ENCODE measurements around the gene PLCH1. TPM values are rescaled to one million over a fixed set of nuclear protein-coding genes. Genes with fewer than 3 reads are reported as not detected.

The PLCH1 gene
- total RNA-seq = 10 to 100 TPM; 12.0 to 12.4 TPM
- polyA plus RNA-seq (2013, experiment 1 of 2) = 24.1 TPM
- polyA plus RNA-seq (2013, experiment 2 of 2) = 23.9 TPM
- long read RNA-seq, experiment 1, full-length matches to known transcripts = 1 of 3 reads
- long read RNA-seq, experiment 1, partial matches to known transcripts = 0 of 3 reads
- long read RNA-seq, experiment 1, other reads (novel, unspliced or antisense) = 2 of 3 reads
- long read RNA-seq, experiment 2, full-length matches to known transcripts = 9 of 31 reads
- long read RNA-seq, experiment 2, partial matches to known transcripts = 4 of 31 reads
- long read RNA-seq, experiment 2, other reads (novel, unspliced or antisense) = 18 of 31 reads
- long read RNA-seq, experiment 3, full-length matches to known transcripts = 1 of 23 reads
- long read RNA-seq, experiment 3, partial matches to known transcripts = 13 of 23 reads
- long read RNA-seq, experiment 3, other reads (novel, unspliced or antisense) = 9 of 23 reads
- long read RNA-seq, experiment 4, partial matches to known transcripts = 2 of 4 reads
- long read RNA-seq, experiment 4, other reads (novel, unspliced or antisense) = 2 of 4 reads

DNA sequence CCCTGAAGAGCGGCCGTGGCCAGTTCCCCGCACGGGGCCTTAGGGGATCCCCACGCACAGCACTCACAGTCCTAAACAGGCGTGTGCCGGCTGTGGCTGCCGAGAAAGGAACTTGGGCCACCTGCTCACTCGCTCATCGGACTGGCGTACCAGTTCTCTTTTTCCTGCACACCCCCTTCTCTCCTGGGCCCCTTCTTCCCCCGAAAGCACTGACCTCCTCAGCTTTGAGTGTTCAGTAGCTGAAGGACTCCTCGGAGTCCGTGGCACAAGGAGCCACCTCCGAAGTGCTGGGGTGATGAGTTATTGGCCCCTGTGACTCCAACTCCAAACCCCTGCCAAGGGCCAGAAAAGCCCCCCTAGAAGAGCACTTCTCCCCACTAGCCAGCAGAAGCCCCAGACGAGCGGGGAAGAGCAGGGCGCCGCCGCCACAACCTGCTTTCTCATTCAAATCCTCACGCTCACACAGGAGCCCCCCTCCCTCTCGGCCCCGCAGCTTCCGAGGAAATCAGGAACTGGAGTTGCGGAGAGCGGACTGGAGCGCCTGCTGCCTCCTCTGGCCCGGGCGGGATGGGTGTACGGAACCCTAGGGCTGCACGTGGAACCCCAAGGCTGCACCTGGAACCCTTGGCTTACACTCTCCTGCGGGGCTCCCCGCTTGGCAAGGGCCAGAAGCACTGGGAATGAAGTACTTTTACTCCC, at the start of gene PLCH1:
Gene PLCH1 (minus strand): TSS at position 446 of the 699 bp plus-strand sequence. CDS start 40,847 bp downstream, outside the sequence.
- no peak for TF ChIP-seq CTCF (conservative IDR thresholded peaks at IDR 0.05)
- Mint-ChIP-seq H3K27me3 (ENCODE audit: insufficient read depth) (peaks cover 12% of the 10 kb centered on the region), H3K4me3 (peak within 1 kb of the TSS; percentile 98), H3K4me1 (peaks cover 47% of the 10 kb centered on the region), H3K36me3 (ENCODE audit: low read depth) (no peaks in the 10 kb centered on the region), H3K27ac (peak within 1 kb of the TSS; percentile 87), H3K9me3 (no peaks in the 10 kb centered on the region)
- peak within 1 kb of the TSS; percentile 80 for H3K9ac ChIP-seq (ENCODE audit: extremely low read depth, low read length, poor library complexity, severe bottlenecking)
- H3K4me3 ChIP-seq (ENCODE audit: low read length) = peak within 1 kb of the TSS; percentile 97
- WGBS, 2 experiments (ENCODE audit: insufficient coverage in 1 of 2, insufficient read length in 1 of 2) = 3 to 5% methylated on average over 9 to 33 of the region's 33 CpGs
- peak within 1 kb of the TSS; percentile 91 for H3K27ac ChIP-seq (ENCODE audit: low read depth, low read length)
- no peaks in the 10 kb centered on the region for H3K36me3 ChIP-seq (ENCODE audit: control insufficient read depth, insufficient read depth, low read length)
- H3K27me3 ChIP-seq (ENCODE audit: control insufficient read depth, insufficient read depth, low read length, poor library complexity, severe bottlenecking) = no peaks in the 10 kb centered on the region
- H3K9me3 ChIP-seq (ENCODE audit: control insufficient read depth, low read length) = no peaks in the 10 kb centered on the region
- peaks cover 19% of the 10 kb centered on the region for H3K4me1 ChIP-seq (ENCODE audit: control insufficient read depth, insufficient read depth, low read length)
- DNase-seq = peak; percentile 97

DNA sequence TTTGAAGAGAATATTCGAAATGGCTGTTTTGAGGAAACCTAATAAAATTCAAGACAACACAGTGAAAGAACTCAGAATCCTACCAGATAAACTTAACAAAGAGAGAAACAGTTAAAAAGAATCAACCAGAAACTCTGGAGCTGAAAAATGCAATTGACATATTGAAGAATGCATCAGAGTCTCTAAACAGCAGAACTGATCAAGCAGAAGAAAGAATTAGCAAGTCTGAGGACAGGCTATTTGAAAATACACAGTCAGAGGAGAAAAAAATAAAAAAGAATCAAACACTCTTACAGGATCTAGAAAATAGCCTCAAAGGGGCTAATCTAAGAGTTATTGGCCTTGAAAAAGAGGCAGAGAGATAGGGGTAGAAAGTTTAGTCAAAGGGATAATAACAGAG, 47.7 kb upstream of the PLCH1 start:
- H3K27ac Mint-ChIP-seq = no peak overlapping the region
- no peak overlapping the region for H3K9ac ChIP-seq (ENCODE audit: extremely low read depth, low read length, poor library complexity, severe bottlenecking)
- H3K9me3 Mint-ChIP-seq = peaks cover 5% of the 10 kb centered on the region
- H3K36me3 Mint-ChIP-seq (ENCODE audit: low read depth) = peaks cover 14% of the 10 kb centered on the region
- no peak overlapping the region for H3K4me3 ChIP-seq (ENCODE audit: low read length)
- peaks cover 8% of the 10 kb centered on the region for H3K4me1 Mint-ChIP-seq
- no peaks in the 10 kb centered on the region for H3K27me3 ChIP-seq (ENCODE audit: control insufficient read depth, insufficient read depth, low read length, poor library complexity, severe bottlenecking)
- DNase-seq = no peak
- no peaks in the 10 kb centered on the region for H3K4me1 ChIP-seq (ENCODE audit: control insufficient read depth, insufficient read depth, low read length)
- WGBS, 2 experiments (ENCODE audit: insufficient coverage in 1 of 2, insufficient read length in 1 of 2) = 100% methylated on average over 1 of the region's 1 CpG; no CpG with 5 or more reads in 1 of the 2 experiments
- TF ChIP-seq CTCF (conservative IDR thresholded peaks at IDR 0.05) = no peak
- H3K27ac ChIP-seq (ENCODE audit: low read depth, low read length) = no peak overlapping the region
- H3K9me3 ChIP-seq (ENCODE audit: control insufficient read depth, low read length) = peaks cover 10% of the 10 kb centered on the region
- no peaks in the 10 kb centered on the region for H3K36me3 ChIP-seq (ENCODE audit: control insufficient read depth, insufficient read depth, low read length)
- H3K27me3 Mint-ChIP-seq (ENCODE audit: insufficient read depth) = no peaks in the 10 kb centered on the region
- H3K4me3 Mint-ChIP-seq = no peak overlapping the region

DNA sequence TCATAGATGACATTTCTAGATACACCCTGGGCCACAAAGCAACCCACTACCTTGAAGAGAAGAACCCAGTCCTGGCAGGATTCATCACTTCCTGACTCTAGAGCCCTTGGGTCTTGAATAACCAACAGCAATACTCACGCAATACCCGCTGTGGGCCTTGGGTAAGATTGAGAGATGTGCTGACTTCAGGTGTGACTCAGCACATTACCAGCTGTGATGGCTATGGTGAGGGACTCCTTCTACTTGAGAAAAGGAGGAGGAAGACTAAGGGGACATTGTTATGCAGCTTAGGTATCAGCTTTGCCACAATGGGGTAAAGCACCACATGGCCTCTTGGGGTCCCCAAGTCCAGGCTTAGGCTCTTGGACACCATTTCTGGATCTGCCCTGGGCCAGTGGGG, 46.3 kb upstream of the PLCH1 start:
- TF ChIP-seq CTCF (conservative IDR thresholded peaks at IDR 0.05) = no peak
- no peaks in the 10 kb centered on the region for H3K27me3 Mint-ChIP-seq (ENCODE audit: insufficient read depth)
- H3K36me3 Mint-ChIP-seq (ENCODE audit: low read depth) = peaks cover 14% of the 10 kb centered on the region
- peaks cover 8% of the 10 kb centered on the region for H3K4me1 Mint-ChIP-seq
- no peak overlapping the region for H3K4me3 Mint-ChIP-seq
- WGBS, 2 experiments (ENCODE audit: insufficient coverage in 1 of 2, insufficient read length in 1 of 2) = 88 to 100% methylated on average over 2 of the region's 2 CpGs
- Histone ChIP-seq H3K27me3 (ENCODE audit: control insufficient read depth, insufficient read depth, low read length, poor library complexity, severe bottlenecking) (no peaks in the 10 kb centered on the region), H3K27ac (ENCODE audit: low read depth, low read length) (no peak overlapping the region), H3K4me3 (ENCODE audit: low read length) (no peak overlapping the region), H3K36me3 (ENCODE audit: control insufficient read depth, insufficient read depth, low read length) (no peaks in the 10 kb centered on the region), H3K4me1 (ENCODE audit: control insufficient read depth, insufficient read depth, low read length) (no peaks in the 10 kb centered on the region), H3K9me3 (ENCODE audit: control insufficient read depth, low read length) (peaks cover 10% of the 10 kb centered on the region), H3K9ac (ENCODE audit: extremely low read depth, low read length, poor library complexity, severe bottlenecking) (no peak overlapping the region)
- peaks cover 5% of the 10 kb centered on the region for H3K9me3 Mint-ChIP-seq
- peak; percentile 50 for DNase-seq
- H3K27ac Mint-ChIP-seq = peak overlapping the region; percentile 74
